ENCODE results near the gene MRAP. TPM values are rescaled to one million over a fixed set of nuclear protein-coding genes. Genes with fewer than 3 reads are reported as not detected.

The MRAP gene
- total RNA-seq, 1 experiment from 2014 or later: not detected

DNA sequence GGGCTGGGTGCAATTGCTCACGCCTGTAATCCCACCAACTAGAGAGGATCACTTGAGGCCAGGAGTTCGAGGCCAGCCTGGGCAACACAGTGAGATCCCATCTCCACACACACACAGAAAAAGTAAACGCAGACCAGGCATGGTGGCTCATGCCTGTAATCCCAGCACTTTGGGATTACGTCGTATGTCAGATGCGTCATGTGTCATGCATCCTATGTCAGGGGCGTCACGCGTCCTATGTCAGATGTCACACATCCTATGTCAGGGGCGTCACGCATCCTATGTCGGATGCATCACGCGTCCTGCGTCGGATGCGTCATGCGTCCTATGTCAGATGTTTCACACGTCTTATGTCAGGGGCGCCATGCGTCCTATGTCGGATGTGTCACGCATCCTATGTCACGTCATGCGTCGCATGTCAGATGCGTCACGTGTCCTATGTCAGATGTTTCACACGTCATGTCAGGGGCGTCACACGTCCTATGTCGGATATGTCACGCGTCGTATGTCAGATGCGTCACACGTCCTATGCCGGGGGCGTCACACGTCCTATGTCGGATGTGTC lies 1.5 kb downstream of the MRAP start:
- no peaks in the 10 kb centered on the region for H3K27me3 ChIP-seq (replicated peaks; ENCODE audit: insufficient read depth, low read depth, low read length, poor library complexity)
- no peaks in the 10 kb centered on the region for H3K4me1 ChIP-seq (ENCODE audit: insufficient read depth, low read length, poor library complexity, severe bottlenecking)
- no TSS peak for BruUV-seq (replicated peaks)
- ChIA-PET POLR2A (ENCODE audit: low non-redundant PET) (no interaction called here), CTCF (no interaction called here)
- no peak overlapping the region for H3K27ac ChIP-seq (ENCODE audit: low read depth, low read length, poor library complexity, severe bottlenecking)
- intact Hi-C loops (cut with micrococcal nuclease; ENCODE audit: unreplicated experiment): no loop called here
- no peaks in the 10 kb centered on the region for H3K9me3 ChIP-seq (ENCODE audit: low read depth, low read length, poor library complexity, severe bottlenecking)
- TF ChIP-seq, protein P1, sequence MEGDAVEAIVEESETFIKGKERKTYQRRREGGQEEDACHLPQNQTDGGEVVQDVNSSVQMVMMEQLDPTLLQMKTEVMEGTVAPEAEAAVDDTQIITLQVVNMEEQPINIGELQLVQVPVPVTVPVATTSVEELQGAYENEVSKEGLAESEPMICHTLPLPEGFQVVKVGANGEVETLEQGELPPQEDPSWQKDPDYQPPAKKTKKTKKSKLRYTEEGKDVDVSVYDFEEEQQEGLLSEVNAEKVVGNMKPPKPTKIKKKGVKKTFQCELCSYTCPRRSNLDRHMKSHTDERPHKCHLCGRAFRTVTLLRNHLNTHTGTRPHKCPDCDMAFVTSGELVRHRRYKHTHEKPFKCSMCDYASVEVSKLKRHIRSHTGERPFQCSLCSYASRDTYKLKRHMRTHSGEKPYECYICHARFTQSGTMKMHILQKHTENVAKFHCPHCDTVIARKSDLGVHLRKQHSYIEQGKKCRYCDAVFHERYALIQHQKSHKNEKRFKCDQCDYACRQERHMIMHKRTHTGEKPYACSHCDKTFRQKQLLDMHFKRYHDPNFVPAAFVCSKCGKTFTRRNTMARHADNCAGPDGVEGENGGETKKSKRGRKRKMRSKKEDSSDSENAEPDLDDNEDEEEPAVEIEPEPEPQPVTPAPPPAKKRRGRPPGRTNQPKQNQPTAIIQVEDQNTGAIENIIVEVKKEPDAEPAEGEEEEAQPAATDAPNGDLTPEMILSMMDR (conservative IDR thresholded peaks at IDR 0.05; ENCODE audit: low read depth, low read length): no peak
- no peak for DNase-seq (ENCODE audit: low spot score)
- H3K4me3 ChIP-seq (ENCODE audit: low read depth, low read length, poor library complexity, severe bottlenecking): no peak overlapping the region
- no peaks in the 10 kb centered on the region for H3K36me3 ChIP-seq (ENCODE audit: insufficient read depth, low read length, poor library complexity, severe bottlenecking)

DNA sequence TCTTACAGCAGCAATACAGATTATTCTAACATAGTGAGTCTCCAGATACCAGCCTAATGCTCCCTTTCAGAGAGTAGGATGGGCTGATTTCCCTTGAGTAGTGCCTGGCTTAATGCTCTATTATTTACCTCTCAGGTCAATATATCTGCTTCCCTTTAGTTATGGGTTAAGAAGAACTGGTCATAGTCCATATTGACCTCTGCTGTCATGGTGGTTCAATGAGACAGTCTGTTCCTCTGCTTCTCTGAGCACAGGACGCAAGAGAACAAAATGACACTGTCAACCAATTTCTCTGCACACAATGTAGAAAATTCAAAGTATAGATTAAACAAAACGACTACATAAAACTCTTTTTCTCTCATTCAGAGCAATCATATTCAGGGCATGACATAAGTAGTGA lies 2.9 kb downstream of the MRAP start:
- TF ChIP-seq EZH2 (IDR thresholded peaks at IDR 0.05; ENCODE audit: borderline replicate concordance, low read depth, low read length, poor library complexity, severe bottlenecking): no peak
- TF ChIP-seq, protein P1 (conservative IDR thresholded peaks at IDR 0.05; ENCODE audit: low read depth, low read length): no peak
- no peaks in the 10 kb centered on the region for H3K36me3 ChIP-seq (ENCODE audit: insufficient read depth, low read length, poor library complexity, severe bottlenecking)

DNA sequence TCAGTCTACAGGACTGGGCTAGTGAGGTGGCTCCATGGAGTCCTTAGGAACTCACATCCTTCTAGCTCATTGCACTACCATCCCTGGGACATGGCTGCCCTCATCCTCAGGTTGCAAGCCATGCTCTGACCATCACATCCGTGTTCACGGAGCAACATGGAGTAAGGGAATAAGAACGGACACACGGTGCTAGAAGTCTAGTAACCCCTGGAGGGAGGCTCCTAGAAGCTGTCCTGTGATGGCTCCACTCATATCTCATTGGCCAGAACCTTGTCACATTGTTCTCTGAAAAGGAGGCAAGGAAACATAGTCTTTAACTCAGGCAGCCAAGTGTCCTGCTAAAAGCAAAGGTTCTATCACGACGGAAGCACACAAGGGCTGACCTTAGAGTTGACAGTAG lies 3.9 kb downstream of the MRAP start:
- H3K36me3 ChIP-seq (ENCODE audit: insufficient read depth, low read length, poor library complexity, severe bottlenecking): no peaks in the 10 kb centered on the region
- no peak for DNase-seq (ENCODE audit: low spot score)
- no peak for TF ChIP-seq EZH2 (IDR thresholded peaks at IDR 0.05; ENCODE audit: borderline replicate concordance, low read depth, low read length, poor library complexity, severe bottlenecking)
- TF ChIP-seq, protein P1 (conservative IDR thresholded peaks at IDR 0.05; ENCODE audit: low read depth, low read length): no peak
- no peaks in the 10 kb centered on the region for H3K9me3 ChIP-seq (ENCODE audit: low read depth, low read length, poor library complexity, severe bottlenecking)
- CTCF ChIA-PET: no interaction called here
- no peaks in the 10 kb centered on the region for H3K4me1 ChIP-seq (ENCODE audit: insufficient read depth, low read length, poor library complexity, severe bottlenecking)
- no peak overlapping the region for H3K27ac ChIP-seq (ENCODE audit: low read depth, low read length, poor library complexity, severe bottlenecking)
- no peak overlapping the region for H3K4me3 ChIP-seq (ENCODE audit: low read depth, low read length, poor library complexity, severe bottlenecking)
- POLR2A ChIA-PET (ENCODE audit: low non-redundant PET): no interaction called here
- intact Hi-C loops (cut with micrococcal nuclease; ENCODE audit: unreplicated experiment): no loop called here
- no TSS peak for BruUV-seq (replicated peaks)
- no peaks in the 10 kb centered on the region for H3K27me3 ChIP-seq (replicated peaks; ENCODE audit: insufficient read depth, low read depth, low read length, poor library complexity)

More for the DNA sequence above, 2.9 kb downstream of the MRAP start:
- CTCF ChIA-PET: no interaction called here
- no peaks in the 10 kb centered on the region for H3K9me3 ChIP-seq (ENCODE audit: low read depth, low read length, poor library complexity, severe bottlenecking)
- H3K4me3 ChIP-seq (ENCODE audit: low read depth, low read length, poor library complexity, severe bottlenecking): no peak overlapping the region
- H3K4me1 ChIP-seq (ENCODE audit: insufficient read depth, low read length, poor library complexity, severe bottlenecking): no peaks in the 10 kb centered on the region
- POLR2A ChIA-PET (ENCODE audit: low non-redundant PET): no interaction called here
- BruUV-seq (replicated peaks): no TSS peak
- DNase-seq (ENCODE audit: low spot score): no peak
- no peak overlapping the region for H3K27ac ChIP-seq (ENCODE audit: low read depth, low read length, poor library complexity, severe bottlenecking)
- intact Hi-C loops (cut with micrococcal nuclease; ENCODE audit: unreplicated experiment): no loop called here
- H3K27me3 ChIP-seq (replicated peaks; ENCODE audit: insufficient read depth, low read depth, low read length, poor library complexity): no peaks in the 10 kb centered on the region

Measured in A673 (cell line).